PC-3 (cell line): ENCODE measurements around the gene HDAC8. TPM values are rescaled to one million over a fixed set of nuclear protein-coding genes. Genes with fewer than 3 reads are reported as not detected.

Experiments used
- ATAC-seq: fragments of 200-7000 bp; cut with Tn5 transposase; 2 replicates; pipeline ENCODE4 v1.9.1; 2020; ENCODE audit warnings: mild to moderate bottlenecking, moderate library complexity
- BruUV-seq: library from RNA; stranded (reverse); fragments of 400-500 nt; replicated peaks from 2 replicates; lab custom pipeline; 2021; lab: Mats Ljungman, UMichigan
- CTCF ChIA-PET: fragments of 300-600 bp; sonication (Branson Sonifier 250); formaldehyde crosslinking; loops from one replicate; lab custom pipeline; 2022; ENCODE audit warnings: antibody characterized with exemption; lab: Charles Lee
- POLR2A ChIA-PET: fragments of 300-600 bp; sonication (Branson Sonifier 250); formaldehyde crosslinking; loops from one replicate; lab custom pipeline; 2022; ENCODE audit warnings: antibody characterized with exemption; ENCODE audit not compliant: unreplicated experiment; lab: Charles Lee
- DNase-seq: peaks from one replicate; pipeline ENCODE4 v3.0.0-alpha.2; 2015
- H2AFZ ChIP-seq: fragments of 300-600 bp; sonication (generic); 2 replicates; pipeline ENCODE4 v1.6.0; 2016; ENCODE audit warnings: antibody characterized with exemption, low read length
- H3F3A ChIP-seq: fragments of 300-600 bp; sonication (generic); one replicate; pipeline ENCODE4 v1.6.0; 2017; ENCODE audit warnings: antibody characterized with exemption, low read length, control low read depth, mild to moderate bottlenecking; ENCODE audit not compliant: unreplicated experiment
- H3K27ac ChIP-seq: fragments of 300-600 bp; sonication (generic); 2 replicates; pipeline ENCODE4 v1.5.1; 2016; ENCODE audit warnings: mild to moderate bottlenecking, low read length
- H3K27me3 ChIP-seq: fragments of 300-600 bp; sonication (generic); 2 replicates; pipeline ENCODE4 v1.6.1; 2016; ENCODE audit warnings: low read length, mixed read lengths
- H3K36me3 ChIP-seq: fragments of 300-600 bp; sonication (generic); 2 replicates; pipeline ENCODE4 v1.6.1; 2016; ENCODE audit warnings: low read depth, mixed run types, low read length, mixed read lengths
- H3K4me1 ChIP-seq: fragments of 300-600 bp; sonication (generic); 2 replicates; pipeline ENCODE4 v1.5.1; 2016; ENCODE audit warnings: low read length; ENCODE audit not compliant: insufficient read depth
- H3K4me2 ChIP-seq: fragments of 300-600 bp; sonication (generic); 2 replicates; pipeline ENCODE4 v1.6.0; 2016; ENCODE audit warnings: low read length
- H3K4me3 ChIP-seq: fragments of 300-600 bp; sonication (generic); 2 replicates; pipeline ENCODE4 v1.5.1; 2016; ENCODE audit warnings: mild to moderate bottlenecking, low read length, mixed read lengths
- H3K79me2 ChIP-seq: fragments of 300-600 bp; sonication (generic); 2 replicates; pipeline ENCODE4 v1.6.1; 2017; ENCODE audit warnings: low read length, mixed read lengths
- H3K9ac ChIP-seq: fragments of 300-600 bp; sonication (generic); 2 replicates; pipeline ENCODE4 v1.6.0; 2016; ENCODE audit warnings: mild to moderate bottlenecking, low read length
- H3K9me2 ChIP-seq: fragments of 300-600 bp; sonication (generic); replicated peaks from 2 replicates; pipeline ENCODE4 v1.6.1; 2016; ENCODE audit warnings: mixed run types, low read length, mixed read lengths
- H3K9me3 ChIP-seq: fragments of 300-600 bp; sonication (generic); 2 replicates; pipeline ENCODE4 v1.6.1; 2016; ENCODE audit warnings: low read length, mixed read lengths
- H4K20me1 ChIP-seq: fragments of 300-600 bp; sonication (generic); 2 replicates; pipeline ENCODE4 v1.6.1; 2016; ENCODE audit warnings: low read length, mixed read lengths
- CTCF ChIP-seq: fragments of 300-600 bp; sonication (generic); conservative IDR thresholded peaks from 2 replicates; pipeline ENCODE4 v1.5.1; 2017; ENCODE audit warnings: antibody characterized with exemption, low read depth, mild to moderate bottlenecking, low read length
- EZH2 ChIP-seq: fragments of 300-600 bp; sonication (generic); IDR thresholded peaks from one replicate; pipeline ENCODE4 v1.6.1; 2017; ENCODE audit warnings: antibody characterized with exemption, mild to moderate bottlenecking, low read length; ENCODE audit not compliant: unreplicated experiment
- EZH2phosphoT487 ChIP-seq: fragments of 300-600 bp; sonication (generic); IDR thresholded peaks from 2 replicates; pipeline ENCODE4 v1.6.1; 2018; ENCODE audit warnings: mild to moderate bottlenecking, antibody characterized with exemption, low read length, borderline replicate concordance
- intact Hi-C: fragments of 100-400 bp; cut with micrococcal nuclease; formaldehyde crosslinking; loops from 2 replicates; pipeline ENCODE4 v1.9.0; 2023
- total RNA-seq: library from RNA; depleted of rRNA; stranded (reverse); fragments of >200 nt; gene quantifications from 2 replicates; pipeline ENCODE4 v1.2.3, GENCODE V29; 2014

Gene HDAC8
- total RNA-seq, 1 experiment from 2014 or later: 40.5 TPM

- CTCF ChIA-PET: interaction anchor here (0.6 kb wide), 1 partner anchor 232 kb away, joined by 6 read pairs; no protein-coding TSS in a partner anchor
- no peaks in the 10 kb centered on the region for H3K79me2 ChIP-seq
- no TSS peak for BruUV-seq
- intact Hi-C loops: loop anchor here (5.0 kb wide), 1 partner anchor 61 kb away; no protein-coding TSS in a partner anchor
- peak overlapping the region; percentile 61 for H3K4me3 ChIP-seq
- peaks cover 10% of the 10 kb centered on the region for H3K4me1 ChIP-seq
- peak overlapping the region; percentile 73 for H2AFZ ChIP-seq
- peaks cover 24% of the 10 kb centered on the region for H3K27me3 ChIP-seq
- H3K4me2 ChIP-seq: peak overlapping the region; percentile 89
- peak; percentile 71 for DNase-seq
- no peak overlapping the region for H3K9ac ChIP-seq
- no peaks in the 10 kb centered on the region for H3K9me3 ChIP-seq
- H3F3A ChIP-seq: no peaks in the 10 kb centered on the region
- POLR2A ChIA-PET: no interaction called here
- no peaks in the 10 kb centered on the region for H3K9me2 ChIP-seq
- ATAC-seq: peak; percentile 48
- no peak overlapping the region for H3K27ac ChIP-seq
- TF ChIP-seq EZH2phosphoT487 (no peak), EZH2 (no peak), CTCF (no peak)
- no peaks in the 10 kb centered on the region for H4K20me1 ChIP-seq
- H3K36me3 ChIP-seq: no peaks in the 10 kb centered on the region
Observed at GRCh38 chrX:72308566-72309296, 263.9 kb downstream of the HDAC8 start.

GRCh38 chrX:72308209-72308565, 264.5 kb downstream of the HDAC8 start:
- intact Hi-C loops: loop anchor here (5.0 kb wide), 1 partner anchor 61 kb away; no protein-coding TSS in a partner anchor
- no peaks in the 10 kb centered on the region for H3K36me3 ChIP-seq
- DNase-seq (no peak), ATAC-seq (no peak)
- no peak overlapping the region for H3K27ac ChIP-seq
- BruUV-seq: no TSS peak
- ChIA-PET POLR2A (no interaction called here), CTCF (no interaction called here)
- no peaks in the 10 kb centered on the region for H3K9me2 ChIP-seq
- no peaks in the 10 kb centered on the region for H3F3A ChIP-seq
- no peak for TF ChIP-seq CTCF
- TF ChIP-seq EZH2phosphoT487: no peak
- no peak for TF ChIP-seq EZH2
- H3K4me2 ChIP-seq: peak overlapping the region; percentile 89
- no peaks in the 10 kb centered on the region for H3K79me2 ChIP-seq
- H3K9ac ChIP-seq: no peak overlapping the region
- H3K9me3 ChIP-seq: no peaks in the 10 kb centered on the region
- H2AFZ ChIP-seq: peak overlapping the region; percentile 73
- H3K4me1 ChIP-seq: peaks cover 10% of the 10 kb centered on the region
- peaks cover 24% of the 10 kb centered on the region for H3K27me3 ChIP-seq
- no peaks in the 10 kb centered on the region for H4K20me1 ChIP-seq
- peak overlapping the region; percentile 61 for H3K4me3 ChIP-seq

GRCh38 chrX:72307646-72308051, 265.0 kb downstream of the HDAC8 start:
- H3K4me1 ChIP-seq: peaks cover 10% of the 10 kb centered on the region
- POLR2A ChIA-PET: interaction anchor here (0.6 kb wide), 1 partner anchor 335 kb away, joined by 3 read pairs; no protein-coding TSS in a partner anchor
- intact Hi-C loops: loop anchor here (5.0 kb wide), 1 partner anchor 60 kb away; no protein-coding TSS in a partner anchor
- no peaks in the 10 kb centered on the region for H3K36me3 ChIP-seq
- ATAC-seq: no peak
- no peaks in the 10 kb centered on the region for H3K79me2 ChIP-seq
- H3F3A ChIP-seq: no peaks in the 10 kb centered on the region
- no peak overlapping the region for H3K27ac ChIP-seq
- no TSS peak for BruUV-seq
- H3K9me3 ChIP-seq: no peaks in the 10 kb centered on the region
- peak overlapping the region; percentile 83 for H3K4me2 ChIP-seq
- no peaks in the 10 kb centered on the region for H3K9me2 ChIP-seq
- peaks cover 24% of the 10 kb centered on the region for H3K27me3 ChIP-seq
- H2AFZ ChIP-seq: peak overlapping the region; percentile 58; the same call in 1 of the 2 replicates
- H3K9ac ChIP-seq: no peak overlapping the region
- H3K4me3 ChIP-seq: peak overlapping the region; percentile 71
- TF ChIP-seq CTCF (no peak), EZH2phosphoT487 (no peak), EZH2 (no peak)
- no peaks in the 10 kb centered on the region for H4K20me1 ChIP-seq
- CTCF ChIA-PET: no interaction called here
- no peak for DNase-seq
